ENCODE measurements around the gene SLC38A2.
A peak's percentile ranks its signal among the peaks of the same experiment; 100 is the strongest.

SLC38A2 gene

DNA sequence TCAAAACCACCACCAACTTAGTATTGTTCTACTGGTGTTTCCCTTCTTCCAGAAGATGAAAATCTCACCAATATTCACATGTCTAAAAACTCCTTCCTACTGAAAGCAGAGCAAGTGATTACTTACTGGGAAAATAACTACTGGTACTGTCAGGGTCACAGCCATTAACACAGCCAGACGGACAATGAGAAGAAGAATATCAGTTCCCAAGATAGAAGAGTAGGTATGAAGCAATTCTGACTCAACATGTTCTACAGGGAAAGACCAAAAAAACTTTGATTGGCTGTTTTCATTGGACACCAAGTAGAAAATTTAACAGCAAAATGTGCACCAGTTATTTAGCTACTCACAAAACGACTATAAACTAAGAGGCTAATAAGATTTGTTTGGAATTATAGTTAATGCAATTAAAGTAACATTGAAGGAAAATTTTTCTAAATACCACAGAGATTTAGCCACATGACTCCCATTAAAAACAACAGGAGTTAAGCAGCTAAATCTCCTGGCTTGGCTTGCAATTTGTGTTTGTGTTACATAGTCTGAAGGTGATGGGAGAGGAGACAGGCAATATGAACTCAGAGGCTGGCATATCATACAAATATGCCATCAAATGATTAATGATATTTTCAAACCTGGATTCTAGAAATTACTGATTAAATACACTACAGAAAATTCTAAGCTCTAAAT is 9.5 kb downstream of the SLC38A2 start:
- DNase-seq (ENCODE audit: low spot score) (no peak), FAIRE-seq (no peak)

DNA sequence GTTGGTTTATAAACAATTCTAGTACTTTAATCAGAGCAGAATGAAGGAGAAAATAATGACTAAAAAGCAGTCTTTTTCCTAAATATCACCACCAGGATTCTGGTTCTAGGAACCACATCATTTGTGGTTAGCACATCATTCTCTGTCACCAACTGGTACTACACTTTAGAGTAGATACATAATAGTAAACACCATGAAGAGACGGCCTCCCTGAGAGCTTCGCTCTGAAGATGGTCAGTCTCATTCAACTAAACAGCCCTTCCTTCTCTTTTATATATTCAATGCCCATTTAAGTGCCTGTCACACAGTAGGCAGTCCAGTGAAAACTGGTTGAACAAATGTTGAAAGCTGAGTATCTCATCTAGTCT is 10.9 kb downstream of the SLC38A2 start:
- FAIRE-seq = no peak
- DNase-seq (ENCODE audit: low spot score) = no peak

DNA sequence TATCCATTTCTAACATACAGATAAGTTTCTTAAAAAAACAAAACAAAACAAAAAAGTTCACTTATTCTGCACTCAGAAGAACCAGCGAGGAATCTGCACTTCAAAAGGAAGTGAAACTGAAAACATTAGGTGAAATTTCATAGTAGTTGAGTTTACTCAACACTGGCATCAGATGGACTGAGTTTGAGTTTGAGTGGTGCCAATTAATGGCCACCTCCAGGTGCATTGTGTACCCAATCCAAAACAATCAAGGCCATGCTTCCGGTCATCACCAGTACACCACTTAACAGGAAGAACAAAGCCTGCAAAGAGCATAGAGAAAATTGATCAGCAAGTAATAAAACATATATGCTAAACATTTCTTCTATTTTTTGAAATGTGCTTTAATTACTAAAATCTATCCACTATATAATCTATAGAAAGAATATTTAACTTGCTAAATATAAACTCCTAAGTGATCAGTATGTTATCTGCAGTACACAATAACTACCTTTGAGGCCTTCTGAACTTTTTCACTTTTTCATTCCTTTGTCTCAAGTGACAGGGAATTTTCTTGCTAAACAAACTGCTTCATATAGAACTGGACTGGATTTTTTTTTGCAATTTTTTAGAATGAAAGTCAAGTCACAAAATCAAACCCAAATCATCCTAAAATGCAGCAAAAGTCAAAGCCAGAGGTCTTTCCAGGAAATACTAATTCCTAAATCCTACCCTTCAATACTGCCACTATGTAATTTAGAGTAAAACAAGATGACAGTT is 11.5 kb downstream of the SLC38A2 start:
- no peak for FAIRE-seq
- DNase-seq (ENCODE audit: low spot score) = no peak

DNA sequence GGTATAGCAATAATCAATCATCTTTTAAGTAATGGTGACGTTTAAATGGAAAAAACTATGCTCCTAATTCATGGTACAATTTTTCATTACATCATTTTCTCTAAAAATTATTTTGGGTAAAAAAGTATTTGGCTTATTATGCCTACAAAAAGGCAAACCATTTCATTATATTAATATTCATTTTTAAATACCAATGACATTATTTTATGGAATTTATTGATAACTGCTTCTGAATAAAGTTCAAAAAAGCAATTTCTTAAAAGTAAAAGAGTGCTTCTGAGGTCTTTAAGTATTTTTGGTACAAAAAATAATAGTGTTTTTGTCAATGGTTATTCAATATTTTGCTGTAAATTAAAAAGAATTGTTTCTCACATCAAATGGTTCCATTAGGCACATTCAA is 12.2 kb downstream of the SLC38A2 start:
- FAIRE-seq (no peak), DNase-seq (ENCODE audit: low spot score) (no peak)

DNA sequence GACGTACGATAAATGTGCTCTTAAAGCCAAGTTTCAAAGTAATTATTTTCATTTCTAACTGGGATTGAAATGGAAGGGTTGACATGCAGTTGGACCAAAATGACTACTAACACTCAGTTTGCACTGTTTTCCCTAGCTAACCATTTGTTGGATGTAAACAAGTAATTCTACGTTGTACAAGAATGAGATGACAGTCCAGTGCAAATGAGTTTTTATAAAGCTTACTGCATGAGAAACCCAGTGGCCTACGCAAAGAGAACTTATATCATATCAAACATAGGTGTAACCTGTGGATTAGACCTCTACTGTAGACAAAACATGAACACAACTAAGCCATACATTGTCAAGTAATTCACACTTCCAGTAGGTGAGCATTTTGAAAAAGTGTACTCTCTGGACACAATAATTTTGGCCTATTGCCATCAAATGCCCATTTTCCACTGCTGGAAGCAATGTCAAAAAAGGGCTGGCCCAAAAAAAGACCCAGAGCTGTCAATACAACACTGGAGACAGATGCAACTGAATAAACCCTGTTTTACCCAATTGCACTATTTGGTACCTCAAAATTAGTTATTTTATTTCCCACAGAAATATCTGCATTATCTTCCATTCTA is 12.8 kb downstream of the SLC38A2 start:
- no peak for FAIRE-seq
- DNase-seq (ENCODE audit: low spot score) = no peak

DNA sequence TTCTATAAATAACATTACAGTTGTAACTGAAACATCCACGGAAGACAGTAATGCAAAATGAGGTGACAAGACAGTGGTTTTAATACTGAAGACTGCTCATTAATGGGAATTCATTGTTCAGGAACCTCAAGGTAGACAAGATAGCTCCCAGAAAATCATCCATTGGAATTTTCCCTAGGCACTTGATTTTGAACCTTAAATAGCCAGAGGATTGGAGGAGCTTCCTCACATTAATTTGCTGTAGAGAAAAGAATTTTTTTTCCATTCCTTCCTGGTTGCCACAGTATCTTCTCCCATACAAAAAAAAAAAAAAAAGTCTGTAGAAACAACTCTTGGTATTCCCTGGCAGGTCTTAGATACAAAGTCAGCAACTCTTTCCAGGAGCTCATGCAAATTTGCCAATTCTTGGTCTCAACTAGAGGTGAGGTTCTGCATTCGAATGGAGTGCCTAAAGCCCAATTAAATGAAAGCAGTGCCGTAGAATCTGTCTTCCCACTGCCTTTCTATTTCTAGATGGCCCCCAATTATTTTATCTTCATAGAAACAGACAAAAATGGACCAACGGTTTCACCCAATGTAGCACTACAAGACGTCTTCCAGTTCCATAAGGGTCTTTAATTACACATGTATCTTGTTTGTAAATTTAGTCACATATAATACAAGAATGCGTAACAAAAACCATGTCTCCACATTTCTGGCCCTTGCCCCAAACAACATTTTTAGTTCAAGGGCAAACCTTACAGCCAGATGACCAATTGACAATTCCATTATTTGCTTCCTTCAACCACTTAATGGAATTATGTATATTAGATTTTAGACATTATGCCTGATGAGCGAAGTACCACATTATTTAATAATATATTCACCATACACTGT is 13.5 kb downstream of the SLC38A2 start:
- FAIRE-seq = no peak
- no peak for DNase-seq (ENCODE audit: low spot score)

DNA sequence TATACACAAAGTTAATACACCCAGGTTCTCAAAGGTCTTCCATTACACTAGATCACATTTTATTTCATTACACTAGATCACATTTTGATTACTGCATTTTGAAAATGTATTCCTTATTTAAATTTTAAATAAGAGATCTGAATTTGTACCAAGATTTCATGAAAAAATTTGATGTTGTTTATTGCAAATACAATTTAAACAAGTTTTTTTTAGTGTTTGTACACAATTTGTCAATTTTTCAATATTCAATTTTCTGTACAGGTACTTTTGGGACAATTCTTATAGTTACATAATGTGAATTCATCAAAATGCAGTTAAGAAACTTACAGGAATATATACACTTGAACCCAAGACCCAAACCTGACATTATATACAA is 14.3 kb downstream of the SLC38A2 start:
- DNase-seq (ENCODE audit: low spot score) (no peak), FAIRE-seq (no peak)

DNA sequence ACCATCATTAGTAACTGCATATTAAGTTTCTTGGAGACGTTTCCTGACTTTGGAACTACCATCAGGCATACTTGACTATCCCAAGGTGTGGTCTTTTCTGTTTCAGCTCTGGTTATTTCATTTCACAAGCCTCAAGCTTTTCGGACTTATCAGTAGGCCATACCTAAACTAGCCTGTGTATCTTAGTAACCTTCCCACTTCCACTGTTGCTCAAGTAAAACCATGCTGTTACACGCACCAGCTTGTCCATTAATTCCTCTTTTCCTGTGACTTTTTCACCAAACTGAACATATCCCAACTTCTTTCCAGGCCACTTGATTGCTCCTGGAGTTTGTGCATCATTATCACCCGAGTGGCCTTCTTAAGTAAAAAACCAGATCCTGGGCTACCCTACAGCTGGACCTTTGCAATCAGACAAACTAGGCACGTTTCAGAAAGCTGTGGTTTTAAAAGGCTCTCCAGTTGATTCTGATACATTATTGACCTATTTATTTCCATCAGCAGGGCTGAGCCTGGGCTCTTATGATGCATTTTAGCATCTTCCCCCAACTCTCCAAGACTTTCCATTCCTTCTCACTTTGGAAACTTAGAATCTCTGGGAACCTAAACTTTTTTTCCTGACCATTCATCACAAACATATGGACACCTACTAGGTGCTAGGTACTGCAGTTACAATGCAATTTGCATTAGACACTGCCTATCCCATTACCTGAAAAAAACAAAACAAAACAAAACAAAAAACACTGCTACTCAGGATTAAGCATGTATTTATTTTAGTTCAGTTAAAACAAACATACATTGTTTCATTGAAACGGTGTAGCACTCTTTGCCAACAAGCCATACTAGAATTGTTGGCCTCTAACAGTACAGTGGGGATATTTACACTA is 14.9 kb downstream of the SLC38A2 start:
- DNase-seq (ENCODE audit: low spot score) (no peak), FAIRE-seq (no peak)

DNA sequence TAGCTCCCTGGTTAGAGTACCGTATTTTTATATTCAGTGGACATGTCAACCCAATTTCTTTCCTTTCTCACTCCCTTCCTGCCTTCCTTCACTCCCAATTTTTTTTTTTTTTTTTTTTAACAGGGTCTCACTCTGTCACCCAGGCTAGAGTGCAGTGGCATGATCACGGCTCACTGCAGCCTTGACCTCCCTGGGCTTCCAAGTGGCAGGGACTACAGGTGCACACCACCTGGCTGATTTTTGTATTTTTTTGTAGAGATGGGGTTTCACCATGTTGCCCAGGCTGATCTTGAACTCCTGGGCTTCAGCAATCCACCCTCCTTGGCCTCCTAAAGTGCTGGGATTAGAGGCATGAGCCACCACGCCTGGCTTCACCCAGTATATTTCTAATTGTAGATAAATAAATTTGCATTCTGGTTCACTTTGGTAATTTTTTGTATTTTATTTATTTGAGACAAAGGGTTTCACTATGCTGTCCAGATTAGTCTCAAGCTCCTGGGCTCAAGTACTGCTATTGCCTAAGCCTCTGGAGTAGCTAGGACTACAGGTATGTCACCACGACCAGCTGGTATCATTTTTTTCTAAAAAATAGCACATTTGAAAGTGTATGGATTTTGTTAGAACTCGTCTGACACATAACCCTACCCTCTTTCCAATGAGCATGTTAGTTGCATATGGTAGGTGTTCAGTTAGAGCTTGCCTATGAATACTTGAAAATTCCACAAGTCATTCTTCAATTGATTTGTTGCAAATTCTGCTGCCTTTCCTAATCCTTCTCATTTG is 15.7 kb downstream of the SLC38A2 start:
- FAIRE-seq = no peak
- DNase-seq (ENCODE audit: low spot score) = no peak

DNA sequence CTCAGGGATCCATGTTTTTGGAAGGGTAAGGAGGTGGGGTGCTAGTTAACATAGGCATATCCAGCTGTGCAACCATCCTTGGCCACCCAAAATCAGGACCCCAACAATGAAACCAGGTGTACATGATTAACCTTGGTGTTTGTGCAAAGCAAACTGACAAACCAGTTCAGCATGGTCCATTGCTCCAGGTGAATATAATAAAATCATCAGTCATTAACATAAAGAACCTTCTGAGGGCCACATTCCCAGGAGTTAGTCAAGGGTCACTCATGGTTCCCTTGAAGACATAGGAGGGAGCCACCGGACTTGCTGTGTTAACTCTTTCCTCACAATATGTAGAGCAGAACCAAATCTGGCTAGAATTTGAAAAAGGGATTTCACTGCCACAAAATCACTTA is 17.8 kb downstream of the SLC38A2 start:
- DNase-seq (ENCODE audit: low spot score) (no peak), FAIRE-seq (no peak)

DNA sequence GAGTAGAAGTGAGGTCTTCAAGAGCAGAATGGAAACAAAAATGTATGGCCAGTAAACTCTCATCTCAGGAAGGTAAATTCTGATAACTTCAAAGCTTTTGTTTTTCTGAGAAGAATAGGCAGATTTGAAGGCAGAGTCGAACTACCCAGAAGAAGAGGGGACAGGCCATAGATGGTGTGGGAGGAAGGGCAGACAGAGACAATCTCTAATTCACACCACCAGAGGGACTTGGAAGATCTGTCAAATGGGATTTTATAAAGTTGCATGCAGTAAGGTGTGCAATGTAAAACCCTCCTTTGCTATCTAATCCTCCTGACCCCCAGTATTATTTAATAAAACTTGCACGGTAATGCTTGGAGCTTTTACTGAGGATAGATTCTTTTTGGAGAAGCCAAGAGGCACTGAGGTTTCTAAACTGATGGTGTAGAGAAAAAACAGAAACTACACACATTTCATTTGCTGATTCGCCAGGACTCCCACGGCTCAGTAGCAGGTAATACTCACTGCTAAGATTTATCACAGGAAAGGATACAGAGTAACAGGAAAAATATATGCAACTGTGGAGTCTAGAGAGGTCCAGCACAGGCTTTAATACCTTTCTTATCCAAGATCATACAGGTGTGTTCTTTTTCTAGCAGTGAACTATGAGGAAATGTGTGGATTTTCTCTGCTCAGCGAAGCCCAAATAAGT is 18.3 kb downstream of the SLC38A2 start:
- no peak for FAIRE-seq
- no peak for DNase-seq (ENCODE audit: low spot score)

DNA sequence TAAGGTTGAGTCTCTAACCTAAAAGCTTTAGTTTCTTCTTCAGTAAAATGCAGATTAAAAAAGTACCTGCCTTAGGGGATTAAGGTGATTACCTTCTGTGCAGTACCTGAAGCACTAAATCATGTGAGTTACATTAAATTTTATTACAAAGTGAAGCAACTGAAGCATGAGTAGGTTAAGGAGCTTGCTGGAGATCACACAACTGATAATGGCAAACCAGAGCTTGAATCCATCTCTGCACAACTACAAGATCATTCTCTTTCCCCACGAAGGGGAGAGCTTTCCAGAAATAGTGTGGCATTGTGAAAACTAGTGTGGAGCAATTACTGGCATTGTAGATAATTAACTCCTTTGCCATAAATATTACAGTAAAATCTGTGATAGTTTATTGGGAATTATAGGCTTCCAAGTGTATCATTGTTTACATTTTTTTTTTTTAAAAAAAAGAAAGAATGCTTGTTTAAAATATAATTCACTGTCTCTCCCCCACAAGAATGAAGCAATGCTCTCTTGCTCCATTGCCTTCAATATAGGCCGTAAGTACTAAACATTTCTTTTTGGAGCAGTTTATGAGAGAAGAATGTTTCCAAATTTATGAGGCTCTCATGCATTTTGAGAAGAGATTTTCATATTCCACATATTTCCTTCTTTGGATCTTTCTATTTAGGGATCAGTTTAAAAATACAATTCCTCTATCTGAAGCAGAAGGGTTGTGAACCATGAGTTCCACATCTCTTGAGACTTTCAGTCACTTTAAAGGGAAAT is 20.5 kb downstream of the SLC38A2 start:
- DNase-seq (ENCODE audit: low spot score) (no peak), FAIRE-seq (no peak)

DNA sequence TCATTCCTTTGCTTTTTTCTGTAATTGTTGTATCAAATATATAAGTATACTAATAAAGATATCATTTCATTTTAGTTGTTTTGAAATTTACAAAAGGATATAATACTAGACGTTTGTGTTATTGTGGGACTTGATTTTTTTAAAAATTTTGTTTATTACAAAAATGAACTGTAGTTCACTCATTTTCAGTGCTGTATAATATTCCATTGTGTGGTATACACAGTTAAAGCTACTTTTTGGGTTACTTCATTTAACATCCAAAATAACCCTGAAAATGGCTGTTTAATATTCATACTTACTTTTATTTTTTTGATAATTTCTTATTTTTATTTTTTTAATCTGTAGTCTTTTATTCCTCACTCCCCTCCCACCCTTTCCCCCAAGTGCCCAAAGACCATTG is 21.4 kb downstream of the SLC38A2 start:
- DNase-seq (ENCODE audit: low spot score) (no peak), FAIRE-seq (no peak)

DNA sequence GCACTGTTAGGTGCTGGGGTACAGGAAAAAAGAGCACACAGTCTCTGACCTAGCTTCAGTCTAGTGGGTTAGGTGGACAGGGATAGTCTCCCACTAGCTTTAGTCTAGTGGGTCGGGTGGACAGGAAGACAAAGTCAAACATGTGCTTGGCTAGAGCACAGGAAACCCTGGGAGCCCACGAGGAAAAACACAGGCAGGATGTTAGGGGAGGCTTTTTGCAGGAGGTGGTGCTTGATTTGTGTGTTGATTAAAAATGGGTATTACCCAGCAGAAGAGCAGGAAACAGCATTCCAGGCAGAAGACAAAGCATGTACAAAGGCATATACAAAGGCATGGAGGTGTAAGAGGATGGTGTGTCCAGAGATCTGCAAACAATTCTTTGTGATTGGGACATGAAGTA is 23.3 kb downstream of the SLC38A2 start:
- FAIRE-seq = no peak

DNA sequence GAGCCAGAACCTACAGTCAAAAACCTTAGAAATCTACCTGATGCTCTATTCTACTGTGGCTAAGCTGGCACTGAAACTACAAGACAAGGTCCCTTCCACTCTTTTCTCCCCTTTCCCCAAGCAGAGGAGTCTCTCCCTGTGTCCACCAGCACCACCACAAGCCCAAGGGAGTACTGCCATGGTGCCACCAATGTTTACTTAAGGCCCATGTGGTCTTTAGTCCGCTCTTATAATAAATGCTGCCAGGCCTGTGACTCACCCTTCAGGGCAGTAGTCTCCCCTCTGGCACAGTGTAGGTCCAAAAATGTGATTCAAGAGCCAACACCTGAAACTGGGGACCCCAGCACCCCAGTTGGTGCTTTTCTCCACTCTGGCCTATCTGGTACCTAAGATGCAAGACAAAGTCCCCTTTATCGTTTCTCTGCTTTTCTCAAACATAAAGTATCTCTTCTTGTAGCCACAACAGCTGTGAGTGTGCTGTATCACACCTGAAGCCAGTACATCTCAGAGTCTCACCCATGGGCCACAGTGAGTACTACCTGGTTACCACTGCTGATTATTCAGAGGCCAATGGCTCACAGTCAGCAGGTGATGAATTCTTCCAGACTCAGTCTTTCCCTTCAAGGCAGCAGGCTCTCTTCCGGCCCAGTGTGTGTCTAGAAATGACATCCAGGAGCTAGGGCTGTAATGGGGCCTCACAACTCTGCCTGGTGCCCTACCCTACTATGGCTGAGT is 29.3 kb downstream of the SLC38A2 start:
- FAIRE-seq (no peak), DNase-seq (ENCODE audit: low spot score) (no peak)

More for the DNA sequence above, 23.3 kb downstream of the SLC38A2 start:
- no peak for DNase-seq (ENCODE audit: low spot score)

DNA sequence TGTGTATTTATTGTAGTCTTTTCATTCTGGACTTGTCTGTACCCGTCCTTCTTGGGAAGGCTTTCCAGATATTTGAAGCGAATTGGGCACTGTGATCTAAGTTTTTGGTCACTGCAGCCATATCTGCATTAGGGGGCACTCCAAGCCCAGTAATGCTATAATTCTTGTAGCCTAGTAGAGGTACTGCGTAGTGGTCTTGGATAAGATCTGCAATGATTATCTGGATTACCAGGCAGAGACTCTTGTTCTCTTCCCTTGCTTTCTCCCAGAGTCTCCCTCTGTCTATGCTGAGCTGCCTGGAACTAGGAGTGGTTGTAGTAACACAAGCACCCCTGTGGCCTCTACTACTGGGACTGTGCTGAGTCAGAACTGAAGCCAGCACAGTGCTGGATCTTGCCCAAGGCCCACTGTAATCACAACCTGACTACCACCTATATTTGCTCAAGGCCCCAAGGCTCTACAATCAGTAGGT is 30.0 kb downstream of the SLC38A2 start:
- no peak for FAIRE-seq
- peak; percentile 8 for DNase-seq (ENCODE audit: low spot score)

DNA sequence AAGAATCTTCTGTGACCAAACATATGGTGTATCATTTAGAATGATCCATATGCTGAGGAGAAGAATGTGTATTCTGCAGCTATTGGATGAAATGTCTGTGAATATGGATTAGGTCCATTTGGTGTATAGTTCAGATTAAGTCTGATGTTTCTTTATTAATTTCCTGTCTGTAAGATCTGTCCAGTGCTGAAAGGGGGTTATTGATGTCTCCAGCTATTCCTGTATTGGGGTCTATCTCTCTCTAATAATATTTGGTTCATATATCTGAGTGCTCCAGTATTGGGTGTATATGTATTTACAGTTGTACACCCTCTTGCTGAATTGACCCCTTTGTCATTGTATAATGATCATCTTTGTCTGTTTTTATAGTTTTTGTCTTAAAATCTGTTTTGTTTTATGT is 33.5 kb downstream of the SLC38A2 start:
- no peak for FAIRE-seq
- DNase-seq (ENCODE audit: low spot score) = no peak

DNA sequence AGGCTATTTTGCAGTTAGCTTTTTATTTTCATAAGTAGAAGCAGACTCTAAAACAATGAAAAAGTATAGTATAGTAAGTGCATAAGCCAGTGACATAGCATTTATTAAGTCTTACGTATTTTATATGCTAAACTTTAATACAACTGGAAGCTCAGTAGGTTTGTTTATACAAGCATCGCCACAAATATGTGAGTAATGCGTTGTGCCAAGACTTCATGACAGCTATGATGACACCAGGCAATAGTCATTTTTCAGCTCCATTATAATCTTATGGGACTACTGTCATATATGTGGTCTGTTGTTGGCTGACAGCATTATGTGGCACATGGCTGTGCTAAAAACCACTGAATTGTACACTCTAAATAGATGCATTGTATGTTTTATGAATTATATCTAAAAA is 40.3 kb downstream of the SLC38A2 start:
- no peak for FAIRE-seq
- DNase-seq (ENCODE audit: low spot score) = peak; percentile 17

Data from RCC 7860 (cell line).